ENCODE measurements around the gene MGAT4A. TPM values are rescaled to one million over a fixed set of nuclear protein-coding genes. Genes with fewer than 3 reads are reported as not detected.
A peak's percentile ranks its signal among the peaks of the same experiment; 100 is the strongest.

MGAT4A gene
- total RNA-seq (10 to 100 TPM; 17.7 to 33.0 (median 18.7) TPM), polyA plus RNA-seq (1 to 10 TPM; 4.6 to 7.2 TPM)
- long read RNA-seq, donor 1, full-length matches to known transcripts, result 12 of 18 reads
- long read RNA-seq, donor 1, partial matches to known transcripts, result 0 of 18 reads
- long read RNA-seq, donor 1, other reads (novel, unspliced or antisense), result 6 of 18 reads
- long read RNA-seq, donor 2, full-length matches to known transcripts, result 8 of 17 reads
- long read RNA-seq, donor 2, partial matches to known transcripts, result 0 of 17 reads
- long read RNA-seq, donor 2, other reads (novel, unspliced or antisense), result 9 of 17 reads
- long read RNA-seq, donor 3, full-length matches to known transcripts, result 32 of 54 reads
- long read RNA-seq, donor 3, partial matches to known transcripts, result 3 of 54 reads
- long read RNA-seq, donor 3, other reads (novel, unspliced or antisense), result 19 of 54 reads

- WGBS, 2 donors, result 0 to 1% methylated on average over 62 to 108 of the region's 110 CpGs
- ATAC-seq, result peak; percentile 82 to 96 (median 94)
- H3K9me3 ChIP-seq, result no peaks in the 10 kb centered on the region
- DNase-seq, result peak; percentile 79 to 88
- peaks cover 0 to 2% (median 0%) of the 10 kb centered on the region in 9 donors for H3K36me3 ChIP-seq
- H3K4me3 ChIP-seq, result peak within 1 kb of the TSS; percentile 74 to 89 (median 86)
- peak within 1 kb of the TSS; percentile 80 to 98 (median 95) for H3K27ac ChIP-seq
- no peaks in the 10 kb centered on the region for H3K27me3 ChIP-seq
- intact Hi-C loops (cut with DNase I), result loop anchor here in 8 of 10 donors (5.0 to 10.0 kb wide), 8 partner anchors 74 to 106 kb away; no protein-coding TSS in a partner anchor
- TF ChIP-seq, protein P1, sequence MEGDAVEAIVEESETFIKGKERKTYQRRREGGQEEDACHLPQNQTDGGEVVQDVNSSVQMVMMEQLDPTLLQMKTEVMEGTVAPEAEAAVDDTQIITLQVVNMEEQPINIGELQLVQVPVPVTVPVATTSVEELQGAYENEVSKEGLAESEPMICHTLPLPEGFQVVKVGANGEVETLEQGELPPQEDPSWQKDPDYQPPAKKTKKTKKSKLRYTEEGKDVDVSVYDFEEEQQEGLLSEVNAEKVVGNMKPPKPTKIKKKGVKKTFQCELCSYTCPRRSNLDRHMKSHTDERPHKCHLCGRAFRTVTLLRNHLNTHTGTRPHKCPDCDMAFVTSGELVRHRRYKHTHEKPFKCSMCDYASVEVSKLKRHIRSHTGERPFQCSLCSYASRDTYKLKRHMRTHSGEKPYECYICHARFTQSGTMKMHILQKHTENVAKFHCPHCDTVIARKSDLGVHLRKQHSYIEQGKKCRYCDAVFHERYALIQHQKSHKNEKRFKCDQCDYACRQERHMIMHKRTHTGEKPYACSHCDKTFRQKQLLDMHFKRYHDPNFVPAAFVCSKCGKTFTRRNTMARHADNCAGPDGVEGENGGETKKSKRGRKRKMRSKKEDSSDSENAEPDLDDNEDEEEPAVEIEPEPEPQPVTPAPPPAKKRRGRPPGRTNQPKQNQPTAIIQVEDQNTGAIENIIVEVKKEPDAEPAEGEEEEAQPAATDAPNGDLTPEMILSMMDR (IDR thresholded peaks at IDR 0.05), result no peak
- H3K4me1 ChIP-seq, result peaks cover 4 to 74% (median 34%) of the 10 kb centered on the region in 9 donors
Measured at GRCh38 chr2:98731041-98731893, at the start of gene MGAT4A. Gene MGAT4A (minus strand): TSS chr2:98731132. CDS start chr2:98726332, 4,800 bp downstream.

GRCh38 chr2:98778741-98779483 lies 48.0 kb upstream of the MGAT4A start:
- Histone ChIP-seq H3K4me3 (no peak overlapping the region), H3K36me3 (no peaks in the 10 kb centered on the region), H3K27me3 (no peaks in the 10 kb centered on the region), H3K27ac (no peak overlapping the region), H3K4me1 (no peaks in the 10 kb centered on the region), H3K9me3 (peaks cover 0 to 28% (median 12%) of the 10 kb centered on the region in 11 donors)
- intact Hi-C loops (cut with DNase I), result no loop called here
- DNase-seq (no peak), ATAC-seq (no peak)
- TF ChIP-seq, protein P1 (IDR thresholded peaks at IDR 0.05), result no peak
- WGBS, 2 donors, result 74 to 82% methylated on average over 6 of the region's 6 CpGs

GRCh38 chr2:98778151-98778550 lies 47.2 kb upstream of the MGAT4A start:
- Histone ChIP-seq H3K9me3 (peaks cover 0 to 24% (median 12%) of the 10 kb centered on the region in 11 donors), H3K4me3 (no peak overlapping the region), H3K27me3 (peaks cover 0 to 6% (median 0%) of the 10 kb centered on the region in 7 donors), H3K36me3 (no peaks in the 10 kb centered on the region), H3K27ac (no peak overlapping the region), H3K4me1 (peaks cover 0 to 6% (median 0%) of the 10 kb centered on the region in 9 donors)
- no peak for DNase-seq
- no peak for ATAC-seq
- TF ChIP-seq, protein P1 (IDR thresholded peaks at IDR 0.05), result no peak
- intact Hi-C loops (cut with DNase I), result no loop called here
- WGBS, 2 donors, result 89 to 91% methylated on average over 4 of the region's 4 CpGs

Data from heart right ventricle (tissue), 16 donors.